Bronchial epithelial cell (primary cell): ENCODE measurements around the gene PSMD13. TPM values are rescaled to one million over a fixed set of nuclear protein-coding genes. Genes with fewer than 3 reads are reported as not detected.
"Not testable (repeated sequence)": the region's sequence is repeated elsewhere in the genome, so short reads cannot be mapped to it uniquely, and the experiment has no call there.

Experiments
- DNase-seq: peaks from one replicate; pipeline ENCODE4 v3.0.0-alpha.2; 2010; ENCODE audit warnings: low read depth
- FAIRE-seq: peaks from 2 replicates; lab custom pipeline; 2011; peaks lifted over from hg19 to GRCh38; lab: Jason Lieb, UNC
- H3K27me3 ChIP-seq: 2 replicates; pipeline ENCODE4 v1.5.1; 2011; ENCODE audit warnings: low read length; ENCODE audit not compliant: control insufficient read depth, insufficient read depth
- H3K36me3 ChIP-seq: 2 replicates; pipeline ENCODE4 v1.5.1; 2011; ENCODE audit warnings: low read length; ENCODE audit not compliant: control insufficient read depth, insufficient read depth
- H3K4me3 ChIP-seq: 2 replicates; pipeline ENCODE4 v1.5.1; 2011; ENCODE audit warnings: mild to moderate bottlenecking, low read depth, low read length, control low read depth
- total RNA-seq: library from RNA; depleted of rRNA; stranded (reverse); fragments of >200 nt; gene quantifications from 2 replicates; pipeline ENCODE4 v1.2.1, GENCODE V29; 2014
- TF ChIP-seq, protein P1 (sequence below): IDR thresholded peaks from 2 replicates; pipeline ENCODE4 v1.5.1; 2011; ENCODE audit warnings: mild to moderate bottlenecking, moderate library complexity, low read length, control low read depth, inconsistent platforms; ENCODE audit not compliant: insufficient read depth, severe bottlenecking

The PSMD13 gene
- total RNA-seq, 1 donor from 2014 or later, result 146 TPM

- DNase-seq (peak; percentile 41), FAIRE-seq (no peak)
- Histone ChIP-seq H3K4me3 (peak overlapping the region; percentile 61), H3K36me3 (peaks cover 1% of the 10 kb centered on the region), H3K27me3 (no peaks in the 10 kb centered on the region)
- TF ChIP-seq, protein P1, sequence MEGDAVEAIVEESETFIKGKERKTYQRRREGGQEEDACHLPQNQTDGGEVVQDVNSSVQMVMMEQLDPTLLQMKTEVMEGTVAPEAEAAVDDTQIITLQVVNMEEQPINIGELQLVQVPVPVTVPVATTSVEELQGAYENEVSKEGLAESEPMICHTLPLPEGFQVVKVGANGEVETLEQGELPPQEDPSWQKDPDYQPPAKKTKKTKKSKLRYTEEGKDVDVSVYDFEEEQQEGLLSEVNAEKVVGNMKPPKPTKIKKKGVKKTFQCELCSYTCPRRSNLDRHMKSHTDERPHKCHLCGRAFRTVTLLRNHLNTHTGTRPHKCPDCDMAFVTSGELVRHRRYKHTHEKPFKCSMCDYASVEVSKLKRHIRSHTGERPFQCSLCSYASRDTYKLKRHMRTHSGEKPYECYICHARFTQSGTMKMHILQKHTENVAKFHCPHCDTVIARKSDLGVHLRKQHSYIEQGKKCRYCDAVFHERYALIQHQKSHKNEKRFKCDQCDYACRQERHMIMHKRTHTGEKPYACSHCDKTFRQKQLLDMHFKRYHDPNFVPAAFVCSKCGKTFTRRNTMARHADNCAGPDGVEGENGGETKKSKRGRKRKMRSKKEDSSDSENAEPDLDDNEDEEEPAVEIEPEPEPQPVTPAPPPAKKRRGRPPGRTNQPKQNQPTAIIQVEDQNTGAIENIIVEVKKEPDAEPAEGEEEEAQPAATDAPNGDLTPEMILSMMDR, result no peak
Observed at GRCh38 chr11:235609-235996, 1.2 kb upstream of the PSMD13 start.

- Histone ChIP-seq H3K36me3 (peaks cover 1% of the 10 kb centered on the region), H3K27me3 (no peaks in the 10 kb centered on the region), H3K4me3 (peak within 1 kb of the TSS; percentile 95)
- DNase-seq (peak; percentile 71), FAIRE-seq (no peak)
- TF ChIP-seq, protein P1, result peak; percentile 3
Observed at GRCh38 chr11:235997-236773, 591 bp upstream of the PSMD13 start, which contains the start of gene SIRT3. Gene SIRT3 (minus strand): TSS chr11:236342. CDS start chr11:236328, 14 bp downstream.

- H3K27me3 ChIP-seq, DNase-seq, H3K4me3 ChIP-seq, FAIRE-seq, H3K36me3 ChIP-seq: not testable (repeated sequence)
Observed at GRCh38 chr11:238346-238745, 1.6 kb downstream of the PSMD13 start.

DNA sequence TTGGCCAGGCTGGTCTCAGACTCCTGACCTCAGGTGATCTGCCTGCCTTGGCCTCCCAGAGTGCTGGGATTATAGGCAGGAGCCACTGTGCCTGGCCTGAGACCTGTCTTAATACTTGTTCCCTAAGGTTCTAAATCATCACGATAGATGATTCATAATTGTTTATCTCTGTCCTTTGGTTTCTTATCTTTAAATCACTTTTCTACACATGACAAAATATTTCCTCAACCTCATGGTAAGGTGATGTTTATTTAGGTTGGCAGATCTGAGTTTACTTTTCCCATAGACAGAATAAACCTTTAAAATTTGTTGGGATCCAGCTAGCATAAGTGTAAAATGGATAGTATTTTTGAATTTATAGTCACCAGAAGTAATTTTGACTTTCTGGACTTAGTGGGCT is 3.5 kb downstream of the PSMD13 start:
- Histone ChIP-seq H3K4me3 (no peak overlapping the region), H3K27me3 (no peaks in the 10 kb centered on the region), H3K36me3 (peaks cover 16% of the 10 kb centered on the region)
- TF ChIP-seq, protein P1, result no peak
- FAIRE-seq, result no peak
- DNase-seq, result no peak

- H3K36me3 ChIP-seq, result peaks cover 16% of the 10 kb centered on the region
- H3K27me3 ChIP-seq, result no peaks in the 10 kb centered on the region
- no peak overlapping the region for H3K4me3 ChIP-seq
- TF ChIP-seq, protein P1, result no peak
- DNase-seq, result no peak
- FAIRE-seq, result no peak
Observed at GRCh38 chr11:241634-242033, 4.9 kb downstream of the PSMD13 start.

GRCh38 chr11:244376-244775 is 7.6 kb downstream of the PSMD13 start:
- TF ChIP-seq, protein P1, result no peak
- no peak overlapping the region for H3K4me3 ChIP-seq
- no peaks in the 10 kb centered on the region for H3K27me3 ChIP-seq
- DNase-seq (no peak), FAIRE-seq (no peak)
- H3K36me3 ChIP-seq, result peaks cover 26% of the 10 kb centered on the region
